ENCODE data around the gene C20orf204.

GRCh38 chr20:64080013-64080812 lies 44.2 kb downstream of the C20orf204 start, which contains the start of gene OPRL1:
- TF ChIP-seq CTCF (IDR thresholded peaks at IDR 0.05) (no peak), POLR2A (IDR thresholded peaks at IDR 0.05) (no peak)

Measured in tibial nerve (tissue), 3 donors.